GM12865 (cell line): ENCODE data around the gene KIAA1549.

ENCODE experiments used
- DNase-seq: peaks from one replicate; pipeline ENCODE4 v3.0.0; 2010; ENCODE audit warnings: low read depth
- H3K4me3 ChIP-seq: 2 replicates; pipeline ENCODE4 v1.5.1; 2011; ENCODE audit warnings: mild to moderate bottlenecking, low read depth, low read length, control low read depth
- TF ChIP-seq, protein P1 (sequence below): IDR thresholded peaks from 2 replicates; pipeline ENCODE4 v1.5.1; 2011; ENCODE audit warnings: low read length, control low read depth, low read depth, inconsistent platforms; ENCODE audit not compliant: insufficient read depth; ENCODE audit errors: missing control alignments

KIAA1549 gene

GRCh38 chr7:138975343-138976104 lies 5.7 kb downstream of the KIAA1549 start:
- H3K4me3 ChIP-seq, result no peak overlapping the region
- no peak for DNase-seq
- TF ChIP-seq, protein P1, sequence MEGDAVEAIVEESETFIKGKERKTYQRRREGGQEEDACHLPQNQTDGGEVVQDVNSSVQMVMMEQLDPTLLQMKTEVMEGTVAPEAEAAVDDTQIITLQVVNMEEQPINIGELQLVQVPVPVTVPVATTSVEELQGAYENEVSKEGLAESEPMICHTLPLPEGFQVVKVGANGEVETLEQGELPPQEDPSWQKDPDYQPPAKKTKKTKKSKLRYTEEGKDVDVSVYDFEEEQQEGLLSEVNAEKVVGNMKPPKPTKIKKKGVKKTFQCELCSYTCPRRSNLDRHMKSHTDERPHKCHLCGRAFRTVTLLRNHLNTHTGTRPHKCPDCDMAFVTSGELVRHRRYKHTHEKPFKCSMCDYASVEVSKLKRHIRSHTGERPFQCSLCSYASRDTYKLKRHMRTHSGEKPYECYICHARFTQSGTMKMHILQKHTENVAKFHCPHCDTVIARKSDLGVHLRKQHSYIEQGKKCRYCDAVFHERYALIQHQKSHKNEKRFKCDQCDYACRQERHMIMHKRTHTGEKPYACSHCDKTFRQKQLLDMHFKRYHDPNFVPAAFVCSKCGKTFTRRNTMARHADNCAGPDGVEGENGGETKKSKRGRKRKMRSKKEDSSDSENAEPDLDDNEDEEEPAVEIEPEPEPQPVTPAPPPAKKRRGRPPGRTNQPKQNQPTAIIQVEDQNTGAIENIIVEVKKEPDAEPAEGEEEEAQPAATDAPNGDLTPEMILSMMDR, result no peak

- DNase-seq, result no peak
- TF ChIP-seq, protein P1, result no peak
- H3K4me3 ChIP-seq, result no peak overlapping the region
These were observed 6.4 kb downstream of the KIAA1549 start for GRCh38 chr7:138974675-138975292.

- TF ChIP-seq, protein P1, result no peak
- no peak for DNase-seq
- no peak overlapping the region for H3K4me3 ChIP-seq
These were observed 7.1 kb downstream of the KIAA1549 start for GRCh38 chr7:138974103-138974502.

- TF ChIP-seq, protein P1, result no peak
- no peak for DNase-seq
- H3K4me3 ChIP-seq, result no peak overlapping the region
These were observed 10.2 kb downstream of the KIAA1549 start for GRCh38 chr7:138970952-138971351.

- TF ChIP-seq, protein P1, result no peak
- DNase-seq, result no peak
- H3K4me3 ChIP-seq, result no peak overlapping the region
These were observed 10.7 kb downstream of the KIAA1549 start for GRCh38 chr7:138970446-138970845.

- DNase-seq, result no peak
- TF ChIP-seq, protein P1, result no peak
- no peak overlapping the region for H3K4me3 ChIP-seq
These were observed 14.0 kb downstream of the KIAA1549 start for GRCh38 chr7:138967159-138967558.
